HL-60 (cell line): Measurements from ENCODE around the gene CSTF2.
A peak's percentile ranks its signal among the peaks of the same experiment; 100 is the strongest.
"Not testable (repeated sequence)": the region's sequence is repeated elsewhere in the genome, so short reads cannot be mapped to it uniquely, and the experiment has no call there.

Experiments
- DNase-seq, 2 experiments: peaks; one replicate each; pipeline ENCODE4 v3.0.0-alpha.2; 2010 to 2020; ENCODE audit warnings: low read depth in 1 of 2, low spot score in 1 of 2
- H3K27ac ChIP-seq: fragments of 250-450 bp; sonication (Bioruptor Pico); replicated peaks from 2 replicates; pipeline ENCODE4 v1.5.1; 2020; ENCODE audit warnings: mild to moderate bottlenecking, moderate library complexity
- H3K27me3 ChIP-seq: fragments of 250-450 bp; sonication (Bioruptor Pico); 2 replicates; pipeline ENCODE4 v1.5.1; 2021; ENCODE audit warnings: mild to moderate bottlenecking, moderate library complexity; ENCODE audit not compliant: insufficient read depth, poor library complexity, severe bottlenecking
- H3K4me3 ChIP-seq: replicated peaks from 2 replicates; pipeline ENCODE4 v1.5.1; 2011; ENCODE audit warnings: mild to moderate bottlenecking, control low read depth, low read length; ENCODE audit not compliant: insufficient read depth
- GABPA ChIP-seq: IDR thresholded peaks from 2 replicates; pipeline ENCODE4 v1.6.1; 2012; ENCODE audit warnings: low read depth
- POLR2AphosphoS5 ChIP-seq: IDR thresholded peaks from 2 replicates; pipeline ENCODE4 v1.6.1; 2012; ENCODE audit warnings: low read depth
- SPI1 ChIP-seq: IDR thresholded peaks from 2 replicates; pipeline ENCODE4 v1.6.1; 2012; ENCODE audit warnings: low read depth, mild to moderate bottlenecking, borderline replicate concordance
- long read RNA-seq: library from polyadenylated mRNA; unstranded; transcript quantifications from one replicate; pipeline ENCODE4 v2.0.0, GENCODE V29; 2020
- TF ChIP-seq, protein P1 (sequence below): IDR thresholded peaks from one replicate; pipeline ENCODE4 v1.5.1; 2011; ENCODE audit warnings: low read length, control low read depth, inconsistent platforms; ENCODE audit not compliant: insufficient read depth
- TF ChIP-seq, protein P2 (sequence below): IDR thresholded peaks from 2 replicates; pipeline ENCODE4 v1.6.1; 2012; ENCODE audit warnings: low read depth; ENCODE audit not compliant: insufficient replicate concordance

CSTF2 gene, protein sequence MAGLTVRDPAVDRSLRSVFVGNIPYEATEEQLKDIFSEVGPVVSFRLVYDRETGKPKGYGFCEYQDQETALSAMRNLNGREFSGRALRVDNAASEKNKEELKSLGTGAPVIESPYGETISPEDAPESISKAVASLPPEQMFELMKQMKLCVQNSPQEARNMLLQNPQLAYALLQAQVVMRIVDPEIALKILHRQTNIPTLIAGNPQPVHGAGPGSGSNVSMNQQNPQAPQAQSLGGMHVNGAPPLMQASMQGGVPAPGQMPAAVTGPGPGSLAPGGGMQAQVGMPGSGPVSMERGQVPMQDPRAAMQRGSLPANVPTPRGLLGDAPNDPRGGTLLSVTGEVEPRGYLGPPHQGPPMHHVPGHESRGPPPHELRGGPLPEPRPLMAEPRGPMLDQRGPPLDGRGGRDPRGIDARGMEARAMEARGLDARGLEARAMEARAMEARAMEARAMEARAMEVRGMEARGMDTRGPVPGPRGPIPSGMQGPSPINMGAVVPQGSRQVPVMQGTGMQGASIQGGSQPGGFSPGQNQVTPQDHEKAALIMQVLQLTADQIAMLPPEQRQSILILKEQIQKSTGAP
- long read RNA-seq, transcript CSTF2-201 (14 exons, 1,958 nt): major isoform, 119 of 153 reads
- long read RNA-seq, partial matches to known transcripts: 15 of 153 reads
- long read RNA-seq, other reads (novel, unspliced or antisense): 19 of 153 reads

DNA sequence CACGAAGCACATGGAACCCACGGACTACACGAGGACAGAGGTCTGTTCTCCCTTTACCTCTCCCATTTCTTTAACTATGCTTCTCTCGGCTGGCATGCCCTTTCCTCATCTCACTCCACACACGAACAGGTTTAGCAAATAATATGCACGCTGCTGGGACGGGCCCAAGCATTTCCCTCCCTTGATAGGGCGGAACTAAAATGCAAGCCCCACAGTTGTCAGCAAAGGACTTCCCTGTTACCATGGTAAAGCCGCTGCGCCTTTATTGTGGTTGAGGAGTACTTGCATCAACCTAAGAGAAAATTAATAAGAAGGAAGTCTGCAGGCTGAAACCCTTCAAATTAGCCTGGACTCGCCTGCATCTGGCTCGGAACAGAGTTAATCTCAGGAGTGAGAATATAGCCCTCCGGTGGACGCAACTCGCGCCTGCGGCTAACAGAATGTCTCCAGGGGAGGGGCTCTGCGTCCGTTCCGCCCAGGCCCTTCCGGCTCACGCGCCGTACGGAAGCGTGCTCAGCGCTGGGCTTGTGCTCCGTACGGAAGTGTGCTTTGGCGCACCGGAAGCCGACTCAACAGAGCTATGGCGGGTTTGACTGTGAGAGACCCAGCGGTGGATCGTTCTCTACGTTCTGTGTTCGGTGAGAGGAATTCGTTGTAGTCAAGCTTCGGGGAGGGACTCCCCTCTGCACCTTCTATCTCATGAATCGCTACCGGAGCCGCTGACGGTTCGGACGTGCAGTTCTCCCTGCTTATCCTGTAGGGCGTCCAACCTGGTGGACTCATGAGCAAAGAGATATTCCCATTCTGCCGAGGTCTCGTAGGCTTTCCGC, at the start of gene CSTF2:
CSTF2 (plus strand) TSS at position 555 of the 830 bp plus-strand sequence; CDS start at position 581, 26 bp downstream.
- DNase-seq: peak; percentile 62 to 83
- Histone ChIP-seq H3K27me3 (no peaks in the 10 kb centered on the region), H3K4me3 (peak within 1 kb of the TSS; percentile 70), H3K27ac (peak within 1 kb of the TSS; percentile 92)
- TF ChIP-seq, protein P1, sequence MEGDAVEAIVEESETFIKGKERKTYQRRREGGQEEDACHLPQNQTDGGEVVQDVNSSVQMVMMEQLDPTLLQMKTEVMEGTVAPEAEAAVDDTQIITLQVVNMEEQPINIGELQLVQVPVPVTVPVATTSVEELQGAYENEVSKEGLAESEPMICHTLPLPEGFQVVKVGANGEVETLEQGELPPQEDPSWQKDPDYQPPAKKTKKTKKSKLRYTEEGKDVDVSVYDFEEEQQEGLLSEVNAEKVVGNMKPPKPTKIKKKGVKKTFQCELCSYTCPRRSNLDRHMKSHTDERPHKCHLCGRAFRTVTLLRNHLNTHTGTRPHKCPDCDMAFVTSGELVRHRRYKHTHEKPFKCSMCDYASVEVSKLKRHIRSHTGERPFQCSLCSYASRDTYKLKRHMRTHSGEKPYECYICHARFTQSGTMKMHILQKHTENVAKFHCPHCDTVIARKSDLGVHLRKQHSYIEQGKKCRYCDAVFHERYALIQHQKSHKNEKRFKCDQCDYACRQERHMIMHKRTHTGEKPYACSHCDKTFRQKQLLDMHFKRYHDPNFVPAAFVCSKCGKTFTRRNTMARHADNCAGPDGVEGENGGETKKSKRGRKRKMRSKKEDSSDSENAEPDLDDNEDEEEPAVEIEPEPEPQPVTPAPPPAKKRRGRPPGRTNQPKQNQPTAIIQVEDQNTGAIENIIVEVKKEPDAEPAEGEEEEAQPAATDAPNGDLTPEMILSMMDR: no peak
- TF ChIP-seq, protein P2, sequence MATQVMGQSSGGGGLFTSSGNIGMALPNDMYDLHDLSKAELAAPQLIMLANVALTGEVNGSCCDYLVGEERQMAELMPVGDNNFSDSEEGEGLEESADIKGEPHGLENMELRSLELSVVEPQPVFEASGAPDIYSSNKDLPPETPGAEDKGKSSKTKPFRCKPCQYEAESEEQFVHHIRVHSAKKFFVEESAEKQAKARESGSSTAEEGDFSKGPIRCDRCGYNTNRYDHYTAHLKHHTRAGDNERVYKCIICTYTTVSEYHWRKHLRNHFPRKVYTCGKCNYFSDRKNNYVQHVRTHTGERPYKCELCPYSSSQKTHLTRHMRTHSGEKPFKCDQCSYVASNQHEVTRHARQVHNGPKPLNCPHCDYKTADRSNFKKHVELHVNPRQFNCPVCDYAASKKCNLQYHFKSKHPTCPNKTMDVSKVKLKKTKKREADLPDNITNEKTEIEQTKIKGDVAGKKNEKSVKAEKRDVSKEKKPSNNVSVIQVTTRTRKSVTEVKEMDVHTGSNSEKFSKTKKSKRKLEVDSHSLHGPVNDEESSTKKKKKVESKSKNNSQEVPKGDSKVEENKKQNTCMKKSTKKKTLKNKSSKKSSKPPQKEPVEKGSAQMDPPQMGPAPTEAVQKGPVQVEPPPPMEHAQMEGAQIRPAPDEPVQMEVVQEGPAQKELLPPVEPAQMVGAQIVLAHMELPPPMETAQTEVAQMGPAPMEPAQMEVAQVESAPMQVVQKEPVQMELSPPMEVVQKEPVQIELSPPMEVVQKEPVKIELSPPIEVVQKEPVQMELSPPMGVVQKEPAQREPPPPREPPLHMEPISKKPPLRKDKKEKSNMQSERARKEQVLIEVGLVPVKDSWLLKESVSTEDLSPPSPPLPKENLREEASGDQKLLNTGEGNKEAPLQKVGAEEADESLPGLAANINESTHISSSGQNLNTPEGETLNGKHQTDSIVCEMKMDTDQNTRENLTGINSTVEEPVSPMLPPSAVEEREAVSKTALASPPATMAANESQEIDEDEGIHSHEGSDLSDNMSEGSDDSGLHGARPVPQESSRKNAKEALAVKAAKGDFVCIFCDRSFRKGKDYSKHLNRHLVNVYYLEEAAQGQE: peak; percentile 56
- no peak; the same call in 1 of the 2 replicates for TF ChIP-seq SPI1
- peak; percentile 76 for TF ChIP-seq POLR2AphosphoS5
- TF ChIP-seq GABPA: peak; percentile 90

DNA sequence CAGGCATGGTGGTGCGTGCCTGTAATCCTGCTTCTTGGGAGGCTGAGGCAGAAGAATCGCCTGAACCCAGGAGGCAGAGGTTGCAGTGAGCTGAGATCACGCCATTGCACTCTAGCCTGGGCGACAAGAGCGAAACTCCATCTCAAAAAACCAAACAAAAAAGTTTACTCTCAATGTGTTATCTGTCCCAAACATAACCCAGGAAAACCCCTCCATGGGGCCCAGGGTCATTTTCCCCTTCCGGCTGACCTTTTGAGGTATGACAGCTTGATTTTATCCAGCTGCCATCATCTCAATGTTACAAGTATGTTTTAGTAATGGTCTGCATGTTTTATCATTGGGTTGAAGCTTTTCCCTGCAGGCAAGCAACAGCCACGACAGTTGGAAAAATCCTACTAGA, 23.8 kb upstream of the CSTF2 start:
- not testable (repeated sequence) for H3K27ac ChIP-seq, H3K4me3 ChIP-seq, DNase-seq, H3K27me3 ChIP-seq

DNA sequence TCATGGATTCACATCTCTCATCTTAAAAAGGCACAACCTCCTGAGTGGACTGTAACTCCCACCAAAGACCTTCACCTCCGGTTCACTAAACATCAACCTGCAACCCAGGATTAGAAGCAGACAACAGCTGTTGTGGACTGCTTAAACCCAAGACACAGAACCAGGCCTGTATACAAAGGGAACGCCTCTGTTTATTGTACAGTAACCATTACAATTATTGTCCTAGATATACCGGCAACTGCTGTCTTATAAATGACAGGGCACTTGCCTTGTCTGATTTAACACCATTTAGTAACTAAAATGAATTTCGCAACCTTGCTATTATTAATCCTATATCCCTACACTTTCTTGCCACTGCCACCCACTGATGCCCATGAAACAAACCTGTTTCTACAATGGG, 22.8 kb upstream of the CSTF2 start:
- Histone ChIP-seq H3K27ac (no peak overlapping the region), H3K27me3 (no peaks in the 10 kb centered on the region), H3K4me3 (no peak overlapping the region)
- TF ChIP-seq, protein P1: no peak
- TF ChIP-seq POLR2AphosphoS5 (no peak), SPI1 (no peak), GABPA (no peak)
- TF ChIP-seq, protein P2: no peak
- DNase-seq: no peak
